ENCODE measurements around the gene IVNS1ABP.

IVNS1ABP gene

GRCh38 chr1:185250063-185250462 lies 67.0 kb downstream of the IVNS1ABP start:
- DNase-seq = no peak

DNA sequence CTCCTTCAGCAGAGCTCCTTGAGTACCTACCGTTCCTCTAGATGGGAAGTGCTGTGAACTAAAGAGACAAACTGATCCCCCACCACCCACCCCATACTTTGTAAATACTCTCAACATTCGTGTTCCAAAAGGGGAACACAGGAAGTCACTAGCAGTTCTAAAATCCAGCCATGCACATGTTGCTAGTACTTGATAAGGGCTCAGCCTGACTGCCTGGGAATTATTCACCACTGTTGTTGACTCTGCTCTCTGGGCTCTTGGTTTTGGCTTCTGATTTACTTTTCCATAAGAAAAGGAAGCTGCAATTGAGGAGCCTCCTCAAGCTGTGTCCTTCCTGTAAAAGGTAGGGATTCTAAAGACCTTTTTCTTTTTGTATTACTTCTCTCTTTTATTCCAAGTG lies 67.5 kb downstream of the IVNS1ABP start:
- DNase-seq = no peak

All from fibroblast of skin of right biceps (primary cell).